ENCODE results near the gene IL6.

- TF ChIP-seq ATF1 (CRISPR knock-in tag; IDR thresholded peaks at IDR 0.05) (no peak), ATF1 (tag; IDR thresholded peaks at IDR 0.05) (no peak), ZNF592 (IDR thresholded peaks at IDR 0.05) (no peak)
Observed at GRCh38 chr7:22758576-22758975, 31.6 kb downstream of the IL6 start.
